GM18511 (cell line): Measurements from ENCODE around the gene EIF2B4.
"Not testable (repeated sequence)": the region's sequence is repeated elsewhere in the genome, so short reads cannot be mapped to it uniquely, and the experiment has no call there.

Source experiments
- ATAC-seq: cut with Tn5 transposase; IDR thresholded peaks from one replicate; pipeline ENCODE4 v1.9.1; 2021; ENCODE audit warnings: mild to moderate bottlenecking, moderate library complexity; ENCODE audit not compliant: unreplicated experiment

The EIF2B4 gene

GRCh38 chr2:27378096-27378808 is 8.1 kb upstream of the EIF2B4 start:
- no peak for ATAC-seq

- ATAC-seq, result no peak
Measured at GRCh38 chr2:27377618-27378095, 7.5 kb upstream of the EIF2B4 start.

- ATAC-seq, result no peak
Measured at GRCh38 chr2:27376866-27377617, 6.9 kb upstream of the EIF2B4 start.

DNA sequence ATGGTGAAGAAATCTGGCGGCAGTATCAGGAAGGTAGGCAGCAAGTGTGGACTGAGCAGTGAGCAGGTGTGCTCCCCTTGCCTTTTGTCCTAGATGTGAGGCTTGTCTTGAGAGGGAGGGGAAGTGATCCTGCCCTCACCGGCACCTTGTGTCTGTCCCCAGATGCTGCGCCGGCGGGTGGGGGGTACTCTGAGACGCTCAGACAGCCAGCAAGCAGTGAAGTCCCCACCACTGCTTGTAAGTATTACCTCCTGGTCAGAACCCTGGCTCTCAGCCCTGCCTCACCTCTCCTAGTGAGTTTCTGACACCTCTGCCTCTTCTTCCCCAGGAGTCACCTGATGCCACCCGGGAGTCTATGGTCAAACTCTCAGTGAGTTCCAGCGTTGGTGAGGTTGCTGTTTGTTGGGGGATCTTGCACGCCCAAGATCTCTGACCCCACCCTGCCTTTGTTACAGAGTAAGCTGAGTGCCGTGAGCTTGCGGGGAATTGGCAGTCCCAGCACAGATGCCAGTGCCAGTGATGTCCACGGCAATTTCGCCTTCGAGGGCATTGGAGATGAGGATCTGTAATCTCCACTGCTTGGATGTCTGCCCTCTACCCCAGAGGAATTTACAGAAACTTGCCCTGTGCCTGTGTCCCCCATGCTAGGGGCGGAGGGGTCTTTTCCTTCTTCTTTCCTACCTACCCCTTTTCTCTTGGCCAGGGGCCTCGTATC is 6.2 kb upstream of the EIF2B4 start:
- ATAC-seq, result no peak

- ATAC-seq, result no peak
Measured at GRCh38 chr2:27375513-27376099, 5.5 kb upstream of the EIF2B4 start.

DNA sequence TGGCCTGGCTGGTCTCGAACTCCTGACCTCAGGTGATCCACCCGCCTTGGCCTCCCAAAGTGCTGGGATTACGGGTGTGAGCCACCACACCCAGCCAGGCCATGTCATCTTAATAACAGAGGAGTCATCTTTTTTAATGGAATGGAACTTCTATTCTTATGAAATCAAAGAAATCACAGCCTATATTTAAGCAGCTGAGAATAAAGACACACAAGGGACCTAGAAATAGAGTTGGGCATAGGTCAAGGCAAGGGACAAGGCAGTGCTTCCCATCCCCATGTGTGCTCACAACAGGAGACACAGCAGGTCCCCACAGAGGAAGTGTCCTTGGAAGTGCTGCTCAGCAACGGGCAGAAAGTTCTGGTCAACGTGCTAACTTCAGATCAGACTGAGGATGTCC is 3.4 kb upstream of the EIF2B4 start:
- no peak for ATAC-seq

DNA sequence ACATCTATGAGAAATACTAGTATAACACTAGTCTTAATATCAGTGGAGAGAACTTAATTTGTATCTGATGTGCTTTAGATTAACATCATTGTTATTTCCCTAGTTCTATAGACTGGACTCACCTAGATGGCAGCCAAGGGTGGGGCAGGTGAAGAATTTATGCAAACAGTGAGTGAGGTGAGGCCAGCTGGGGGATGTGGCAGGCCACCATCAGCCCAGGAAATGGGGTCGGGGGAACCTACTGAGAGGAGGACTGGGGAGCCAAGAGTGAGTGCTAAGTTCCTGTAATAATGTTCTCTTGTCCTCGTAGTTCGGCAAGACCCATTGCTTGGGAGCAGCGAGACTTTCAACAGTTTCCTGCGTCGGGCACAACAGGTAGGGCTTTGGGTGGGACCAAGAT is 2.8 kb upstream of the EIF2B4 start:
- ATAC-seq, result no peak

GRCh38 chr2:27370816-27371620 is 880 bp upstream of the EIF2B4 start:
- peak; percentile 30 for ATAC-seq

GRCh38 chr2:27369471-27370025 is 590 bp downstream of the EIF2B4 start:
- ATAC-seq, result peak; percentile 14

GRCh38 chr2:27363933-27364332 is 6.2 kb downstream of the EIF2B4 start:
- no peak for ATAC-seq

DNA sequence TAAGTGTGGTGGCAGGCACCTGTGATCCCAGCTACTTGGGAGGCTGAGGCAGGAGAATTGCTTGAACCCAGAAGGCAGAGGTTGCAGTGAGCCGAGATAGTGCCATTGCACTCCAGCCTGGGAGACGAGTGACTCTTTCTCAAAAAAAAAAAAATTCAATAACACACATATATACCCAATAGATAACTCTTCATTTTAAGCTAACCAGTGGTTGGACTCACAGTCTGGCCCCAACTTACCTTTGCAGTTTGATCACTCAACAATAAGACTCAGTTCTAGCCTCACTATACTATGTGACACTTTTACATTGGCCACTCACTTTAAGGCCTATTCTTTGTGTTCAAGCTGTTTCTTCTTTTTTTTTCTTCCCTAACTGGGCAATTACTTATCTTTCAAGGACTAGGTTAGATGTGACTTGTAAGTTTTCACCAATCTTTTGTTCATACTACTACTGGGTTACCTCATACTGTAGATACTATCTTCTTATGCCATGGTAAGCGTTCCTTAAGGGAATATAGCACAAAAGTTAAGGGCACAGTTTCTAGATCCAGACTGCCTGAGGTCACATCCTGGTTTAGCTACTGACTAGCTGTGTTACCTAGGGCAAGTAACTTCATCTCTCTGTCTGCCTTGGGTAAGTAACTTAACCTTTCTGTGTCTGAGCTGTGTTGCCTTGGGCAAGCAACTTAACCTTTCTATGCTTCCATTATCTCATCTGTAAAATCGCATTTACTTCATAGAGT is 7.3 kb downstream of the EIF2B4 start:
- ATAC-seq, result no peak

DNA sequence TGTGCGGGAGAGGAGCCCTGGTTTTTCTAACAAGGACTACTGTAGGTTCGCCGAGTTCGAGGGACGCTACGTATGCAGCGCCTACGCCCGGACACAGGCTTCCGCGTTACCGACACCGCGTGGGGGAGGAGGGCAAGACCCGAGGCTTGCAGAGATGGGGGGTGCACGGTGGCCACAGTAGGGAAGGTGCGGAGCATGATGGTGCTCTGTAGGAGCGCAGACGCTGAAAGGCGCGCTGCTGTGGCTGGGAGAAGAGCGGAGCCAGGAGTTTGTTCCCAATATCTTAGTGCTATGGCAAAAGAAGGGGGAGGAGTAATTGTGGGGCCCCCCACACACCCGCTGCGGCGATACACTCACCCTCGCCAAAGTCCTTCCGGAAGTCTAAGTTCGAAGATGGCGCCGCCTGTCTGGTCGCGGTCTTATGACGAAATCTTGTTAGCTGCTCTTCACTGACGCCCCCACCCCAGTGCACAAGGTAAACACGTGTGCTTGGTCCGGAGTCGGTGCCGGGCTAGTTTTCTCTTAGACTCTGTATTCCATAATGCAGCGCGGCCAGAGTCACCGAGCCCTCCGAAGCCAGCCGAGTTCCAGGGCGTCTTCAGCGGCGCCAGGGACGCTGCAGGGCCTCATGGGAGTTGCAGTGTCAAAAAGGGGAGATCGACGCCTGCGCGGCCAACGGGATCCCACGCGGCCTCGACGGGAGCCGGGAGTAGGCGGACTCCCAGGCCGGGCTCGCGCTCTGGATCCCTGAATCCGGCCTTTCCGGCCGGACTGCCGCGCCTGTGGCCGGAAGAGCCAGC is 13.6 kb downstream of the EIF2B4 start, which contains the start of gene GTF3C2:
GTF3C2 (minus strand) TSS at position 383 of the 800 bp plus-strand sequence. CDS start 13,210 bp downstream, outside the sequence.
- ATAC-seq, result peak; percentile 87

DNA sequence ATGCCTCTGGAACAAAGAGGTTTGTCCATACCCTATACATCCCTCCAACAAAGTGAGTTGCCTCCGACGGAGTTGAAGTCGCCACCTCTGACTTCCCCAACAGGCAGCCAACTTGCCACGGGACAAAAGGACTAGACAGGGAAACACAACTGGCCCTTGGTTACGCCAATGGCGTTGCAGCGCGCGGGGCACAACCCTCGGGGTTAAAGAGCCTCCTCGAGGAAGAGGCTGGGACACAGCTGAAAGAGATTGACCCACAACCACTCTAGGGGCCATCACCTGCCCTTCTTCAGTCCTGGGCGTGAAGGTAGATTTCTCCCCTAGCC is 14.1 kb downstream of the EIF2B4 start:
- peak; percentile 43 for ATAC-seq

GRCh38 chr2:27354597-27354927 is 15.6 kb downstream of the EIF2B4 start:
- ATAC-seq, result no peak

GRCh38 chr2:27353762-27354596 is 16.2 kb downstream of the EIF2B4 start:
- no peak for ATAC-seq

DNA sequence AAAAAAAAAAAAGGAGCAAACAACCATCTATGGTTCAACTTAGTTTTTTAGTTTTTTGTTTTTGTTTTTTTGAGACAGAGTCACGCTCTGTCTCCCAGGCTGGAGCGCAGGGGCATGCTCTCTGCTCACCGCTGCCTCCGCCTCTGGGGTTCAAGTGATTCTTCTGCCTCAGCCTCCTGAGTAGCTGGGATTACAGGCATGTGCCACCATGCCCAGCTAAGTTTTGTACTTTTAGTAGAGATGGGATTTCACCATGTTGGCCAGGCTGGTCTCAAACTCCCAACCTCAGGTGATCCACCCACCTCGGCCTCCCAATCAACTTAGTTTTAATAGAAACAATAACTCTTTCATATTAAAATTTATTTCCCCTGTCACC is 16.8 kb downstream of the EIF2B4 start:
- not testable (repeated sequence) for ATAC-seq

GRCh38 chr2:27351802-27352598 is 18.1 kb downstream of the EIF2B4 start:
- ATAC-seq, result no peak
